NCI-H510A (cell line): ENCODE results near the gene CTTNBP2.

Source experiments
- DNase-seq: peaks from one replicate; lab custom pipeline; 2025; lab: John Stamatoyannopoulos, UW

Gene CTTNBP2

GRCh38 chr7:117871778-117872538 is 1.3 kb downstream of the CTTNBP2 start:
- no peak for DNase-seq

GRCh38 chr7:117871401-117871777 is 1.9 kb downstream of the CTTNBP2 start:
- no peak for DNase-seq

GRCh38 chr7:117870448-117871130 is 2.7 kb downstream of the CTTNBP2 start:
- no peak for DNase-seq

GRCh38 chr7:117869374-117869773 is 3.9 kb downstream of the CTTNBP2 start:
- DNase-seq, result no peak

- DNase-seq, result no peak
Measured at GRCh38 chr7:117863618-117864017, 9.6 kb downstream of the CTTNBP2 start.

- no peak for DNase-seq
Measured at GRCh38 chr7:117862378-117862777, 10.9 kb downstream of the CTTNBP2 start.

GRCh38 chr7:117859246-117859812 is 13.9 kb downstream of the CTTNBP2 start:
- no peak for DNase-seq

- no peak for DNase-seq
Measured at GRCh38 chr7:117858712-117859111, 14.5 kb downstream of the CTTNBP2 start.

GRCh38 chr7:117857718-117858117 is 15.5 kb downstream of the CTTNBP2 start:
- no peak for DNase-seq

- DNase-seq, result no peak
Measured at GRCh38 chr7:117856196-117856595, 17.0 kb downstream of the CTTNBP2 start.

- DNase-seq, result no peak
Measured at GRCh38 chr7:117854186-117854585, 19.1 kb downstream of the CTTNBP2 start.

GRCh38 chr7:117848941-117849340 is 24.3 kb downstream of the CTTNBP2 start:
- no peak for DNase-seq

GRCh38 chr7:117844678-117845077 is 28.6 kb downstream of the CTTNBP2 start:
- DNase-seq, result no peak

- DNase-seq, result no peak
Measured at GRCh38 chr7:117841611-117842010, 31.6 kb downstream of the CTTNBP2 start.

- DNase-seq, result no peak
Measured at GRCh38 chr7:117841011-117841410, 32.2 kb downstream of the CTTNBP2 start.

GRCh38 chr7:117839507-117839906 is 33.7 kb downstream of the CTTNBP2 start:
- DNase-seq, result no peak

GRCh38 chr7:117837841-117838240 is 35.4 kb downstream of the CTTNBP2 start:
- DNase-seq, result peak; percentile 46

GRCh38 chr7:117835016-117835664 is 38.1 kb downstream of the CTTNBP2 start:
- DNase-seq, result peak; percentile 39

- no peak for DNase-seq
Measured at GRCh38 chr7:117830422-117830954, 42.8 kb downstream of the CTTNBP2 start.

GRCh38 chr7:117829450-117830117 is 43.7 kb downstream of the CTTNBP2 start:
- DNase-seq, result no peak

GRCh38 chr7:117828825-117829224 is 44.4 kb downstream of the CTTNBP2 start:
- no peak for DNase-seq

GRCh38 chr7:117827862-117828261 is 45.4 kb downstream of the CTTNBP2 start:
- DNase-seq, result no peak
